Transverse colon (tissue), 3 donors: Measurements from ENCODE around the gene SAMD1.

Experiments used
- EP300 ChIP-seq: sonication (generic); formaldehyde crosslinking; IDR thresholded peaks from one replicate; pipeline ENCODE4 v1.6.1; 2017; ENCODE audit warnings: antibody characterized with exemption, low read depth
- POLR2A ChIP-seq: fragments of 450-650 bp; IDR thresholded peaks from one replicate; pipeline ENCODE4 v1.6.1; 2016; ENCODE audit warnings: antibody characterized with exemption, mild to moderate bottlenecking, moderate library complexity
- TF ChIP-seq, protein P1 (sequence below), 5 experiments: fragments of 200-600 bp in 3 of 5; fragments of 450-650 bp in 2 of 5; sonication (generic) in 3 of 5; IDR thresholded peaks; 1 replicate in 2 of 5; 2 replicates in 3 of 5; pipeline ENCODE4 v1.5.1; 2016 to 2017; ENCODE audit warnings: antibody characterized with exemption in 5 of 5, inconsistent platforms in 3 of 5, mild to moderate bottlenecking in 2 of 5, moderate library complexity in 1 of 5

DNA sequence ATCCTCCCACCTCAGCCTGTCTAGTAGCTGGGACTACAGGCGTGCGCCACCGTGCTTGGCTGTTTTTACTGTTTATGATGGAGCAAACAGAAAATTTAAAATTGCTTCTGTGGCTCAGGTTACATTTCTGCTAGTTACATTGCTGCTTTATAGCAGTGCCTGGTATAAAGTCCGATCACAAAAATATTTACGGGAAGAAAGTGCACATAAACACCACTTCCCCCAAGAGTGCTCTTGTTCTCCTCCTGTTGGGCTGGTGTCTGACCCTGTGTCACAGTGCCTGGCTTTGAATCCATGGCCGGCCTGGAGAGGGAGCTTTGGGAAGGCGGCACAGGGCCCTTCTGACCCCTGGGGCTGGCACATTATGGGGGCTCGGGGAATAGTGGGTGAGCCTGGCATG, 15.1 kb upstream of the SAMD1 start:
- TF ChIP-seq POLR2A (no peak), EP300 (no peak)
- TF ChIP-seq, protein P1, sequence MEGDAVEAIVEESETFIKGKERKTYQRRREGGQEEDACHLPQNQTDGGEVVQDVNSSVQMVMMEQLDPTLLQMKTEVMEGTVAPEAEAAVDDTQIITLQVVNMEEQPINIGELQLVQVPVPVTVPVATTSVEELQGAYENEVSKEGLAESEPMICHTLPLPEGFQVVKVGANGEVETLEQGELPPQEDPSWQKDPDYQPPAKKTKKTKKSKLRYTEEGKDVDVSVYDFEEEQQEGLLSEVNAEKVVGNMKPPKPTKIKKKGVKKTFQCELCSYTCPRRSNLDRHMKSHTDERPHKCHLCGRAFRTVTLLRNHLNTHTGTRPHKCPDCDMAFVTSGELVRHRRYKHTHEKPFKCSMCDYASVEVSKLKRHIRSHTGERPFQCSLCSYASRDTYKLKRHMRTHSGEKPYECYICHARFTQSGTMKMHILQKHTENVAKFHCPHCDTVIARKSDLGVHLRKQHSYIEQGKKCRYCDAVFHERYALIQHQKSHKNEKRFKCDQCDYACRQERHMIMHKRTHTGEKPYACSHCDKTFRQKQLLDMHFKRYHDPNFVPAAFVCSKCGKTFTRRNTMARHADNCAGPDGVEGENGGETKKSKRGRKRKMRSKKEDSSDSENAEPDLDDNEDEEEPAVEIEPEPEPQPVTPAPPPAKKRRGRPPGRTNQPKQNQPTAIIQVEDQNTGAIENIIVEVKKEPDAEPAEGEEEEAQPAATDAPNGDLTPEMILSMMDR (IDR thresholded peaks at IDR 0.05), result no peak
